ENCODE data around the gene HOXA2. TPM values are rescaled to one million over a fixed set of nuclear protein-coding genes. Genes with fewer than 3 reads are reported as not detected.

Gene HOXA2
- total RNA-seq, result under 0.01 TPM in 1 of 2 replicates, not detected in the other

GRCh38 chr7:27102581-27103442 lies at the start of gene HOXA2:
Gene HOXA2, minus strand, starts transcription at chr7:27102683. Its CDS starts 183 bp downstream, at chr7:27102500.

GRCh38 chr7:27147199-27148030 lies 44.9 kb upstream of the HOXA2 start, which contains the start of gene HOXA6:
Gene HOXA6, minus strand, starts transcription at chr7:27147774. Its CDS starts 25 bp downstream, at chr7:27147749.

GRCh38 chr7:27143023-27143949 lies 40.8 kb upstream of the HOXA2 start, which contains the start of gene HOXA5:
Gene HOXA5, minus strand, starts transcription at chr7:27143681. Its CDS starts 74 bp downstream, at chr7:27143607.

GRCh38 chr7:27130540-27131389 lies 28.3 kb upstream of the HOXA2 start, which contains the start of gene HOXA4:
Gene HOXA4, minus strand, starts transcription at chr7:27130757. Its CDS starts 24 bp downstream, at chr7:27130733.

GRCh38 chr7:27095897-27096767 lies 6.4 kb downstream of the HOXA2 start, which contains the start of gene HOXA1:
Gene HOXA1, minus strand, starts transcription at chr7:27096000. Its CDS starts 88 bp downstream, at chr7:27095912.

Other genes with a start within 250 kb of the HOXA2 start
- 5.9 and 6.0 TPM in 2 replicates for gene SKAP2, start 238.1 kb downstream of the HOXA2 start, total RNA-seq
- under 0.01 and 0.11 TPM in 2 replicates for gene HOXA1, start 6.7 kb downstream of the HOXA2 start, total RNA-seq
- gene HOXA4, start 28.1 kb upstream of the HOXA2 start, total RNA-seq, result 0.22 and 0.37 TPM in 2 replicates
- 0.66 and 0.75 TPM in 2 replicates for gene HOXA5, start 41.0 kb upstream of the HOXA2 start, total RNA-seq
- 0.37 and 1.7 TPM in 2 replicates for gene HOXA6, start 45.1 kb upstream of the HOXA2 start, total RNA-seq
- under 0.01 and 1.2 TPM in 2 replicates for gene HOXA3, start 49.9 kb upstream of the HOXA2 start, total RNA-seq
- gene HOXA7, start 54.0 kb upstream of the HOXA2 start, total RNA-seq, result 0.77 and 1.9 TPM in 2 replicates
- 8.6 and 13.6 TPM in 2 replicates for gene HOXA9, start 62.9 kb upstream of the HOXA2 start, total RNA-seq
- 12.6 and 14.5 TPM in 2 replicates for gene HOXA10, start 71.6 kb upstream of the HOXA2 start, total RNA-seq
- gene HOXA11, start 82.5 kb upstream of the HOXA2 start, total RNA-seq, result 12.4 and 17.5 TPM in 2 replicates
- 14.9 and 17.6 TPM in 2 replicates for gene HOXA13, start 97.4 kb upstream of the HOXA2 start, total RNA-seq
- under 0.01 TPM in 1 of 2 replicates, not detected in the other for gene EVX1, start 140.1 kb upstream of the HOXA2 start, total RNA-seq

All from uterine smooth muscle cell (primary cell).